ENCODE data around the gene KDELR1.

KDELR1 gene

GRCh38 chr19:48338802-48339503, 52.4 kb downstream of the KDELR1 start:
- DNase-seq, result no peak

DNA sequence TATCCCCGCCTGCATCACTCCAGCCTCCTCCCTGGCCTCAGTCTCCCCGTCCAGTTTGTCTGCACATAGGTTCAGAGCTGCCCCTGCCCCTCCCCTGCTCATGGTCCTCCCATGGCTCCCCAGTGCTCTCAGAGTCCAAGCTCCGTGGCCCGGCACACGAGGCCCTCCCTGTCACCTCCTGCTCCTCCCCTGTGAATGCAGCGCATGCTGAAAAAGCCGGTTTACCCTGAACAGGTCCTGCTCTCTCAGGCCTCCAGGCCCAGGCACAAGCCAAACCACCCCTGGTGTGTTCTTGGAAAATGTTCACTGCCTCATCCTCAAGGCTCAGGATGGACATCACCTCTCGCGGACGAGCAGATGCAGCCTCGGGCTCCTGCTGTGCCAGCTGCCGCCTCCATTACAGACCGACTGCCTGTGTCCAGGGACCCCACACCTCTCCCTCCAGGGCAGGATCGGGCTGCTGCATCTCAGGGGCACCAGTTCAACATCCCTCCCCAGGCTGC, 53.0 kb downstream of the KDELR1 start:
- DNase-seq, result no peak

- peak; percentile 96 for DNase-seq
Observed at GRCh38 chr19:48333467-48334384, 57.6 kb downstream of the KDELR1 start.

DNA sequence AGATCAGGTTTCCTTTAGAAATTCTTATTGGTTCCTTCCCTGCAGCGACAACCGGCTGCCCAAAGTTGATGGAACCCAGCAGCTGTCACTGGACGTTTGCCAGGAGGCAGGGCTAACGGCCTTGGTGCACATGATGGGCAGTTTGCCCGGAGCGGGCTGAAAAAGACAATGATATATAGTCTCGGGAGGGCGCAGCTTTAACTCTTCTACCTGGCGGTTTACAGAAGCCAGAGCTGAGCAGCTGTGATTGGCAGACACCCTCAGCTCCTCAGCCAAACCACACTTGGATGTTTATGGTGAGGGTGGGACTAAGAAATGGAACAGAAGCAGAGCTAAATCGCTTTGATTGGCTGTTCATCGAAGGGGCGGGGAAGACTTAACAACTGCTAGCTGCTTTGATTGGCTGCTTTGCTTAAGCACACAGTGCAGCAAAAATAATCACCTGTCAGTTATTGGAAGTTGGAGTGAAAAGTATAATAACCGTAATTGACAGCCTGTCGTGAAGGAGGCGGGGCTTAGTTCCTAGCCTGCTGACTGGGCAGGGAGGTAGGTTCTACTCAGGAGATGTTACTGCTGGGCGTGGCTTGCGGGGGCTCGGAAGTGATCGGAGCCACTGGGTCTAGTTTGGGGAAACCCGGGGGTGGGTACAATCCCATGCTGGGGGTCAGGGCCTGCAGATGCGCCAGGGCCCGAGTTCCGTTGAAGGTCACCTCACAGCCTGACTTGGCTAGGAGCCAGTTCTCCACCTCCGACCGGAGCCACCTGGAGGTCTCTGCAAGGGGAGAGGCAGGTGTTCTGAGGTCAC, 58.5 kb downstream of the KDELR1 start:
- DNase-seq, result peak; percentile 93

Measured in activated naive CD4-positive, alpha-beta T cell treated with anti-CD3 and anti-CD28 coated beads, Interleukin-2, amount 50 U/mL, for 16 hours (primary cell).